Spleen (tissue), 7 donors: ENCODE data around the gene NELFA.

Source experiments
- POLR2AphosphoS5 ChIP-seq, 3 donors: sonication (generic); formaldehyde crosslinking; IDR thresholded peaks; one replicate each; pipeline ENCODE4 v1.5.1; 2017; ENCODE audit warnings: antibody characterized with exemption in 3 of 3
- TF ChIP-seq, protein P1 (sequence below), 11 experiments: fragments of 200-600 bp in 7 of 11; fragments of 450-650 bp in 4 of 11; sonication (generic) in 4 of 11; IDR thresholded peaks in 8 of 11; conservative IDR thresholded peaks in 3 of 11; 1 replicate in 7 of 11; 2 replicates in 4 of 11; pipeline versions ENCODE4 v1.4.0 to v1.8.0; 2016 to 2021; ENCODE audit warnings: antibody characterized with exemption in 11 of 11, inconsistent platforms in 4 of 11, mild to moderate bottlenecking in 1 of 11
- donor health status: DM: no; HTN: no; CAD: no; lungs with moderate emphysema.
- donor health status: DM: no; HTN: no; CAD: no.
- donor health status: DM: no; HTN: no; CAD: no.

- TF ChIP-seq, protein P1, sequence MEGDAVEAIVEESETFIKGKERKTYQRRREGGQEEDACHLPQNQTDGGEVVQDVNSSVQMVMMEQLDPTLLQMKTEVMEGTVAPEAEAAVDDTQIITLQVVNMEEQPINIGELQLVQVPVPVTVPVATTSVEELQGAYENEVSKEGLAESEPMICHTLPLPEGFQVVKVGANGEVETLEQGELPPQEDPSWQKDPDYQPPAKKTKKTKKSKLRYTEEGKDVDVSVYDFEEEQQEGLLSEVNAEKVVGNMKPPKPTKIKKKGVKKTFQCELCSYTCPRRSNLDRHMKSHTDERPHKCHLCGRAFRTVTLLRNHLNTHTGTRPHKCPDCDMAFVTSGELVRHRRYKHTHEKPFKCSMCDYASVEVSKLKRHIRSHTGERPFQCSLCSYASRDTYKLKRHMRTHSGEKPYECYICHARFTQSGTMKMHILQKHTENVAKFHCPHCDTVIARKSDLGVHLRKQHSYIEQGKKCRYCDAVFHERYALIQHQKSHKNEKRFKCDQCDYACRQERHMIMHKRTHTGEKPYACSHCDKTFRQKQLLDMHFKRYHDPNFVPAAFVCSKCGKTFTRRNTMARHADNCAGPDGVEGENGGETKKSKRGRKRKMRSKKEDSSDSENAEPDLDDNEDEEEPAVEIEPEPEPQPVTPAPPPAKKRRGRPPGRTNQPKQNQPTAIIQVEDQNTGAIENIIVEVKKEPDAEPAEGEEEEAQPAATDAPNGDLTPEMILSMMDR (IDR thresholded peaks at IDR 0.05 in 8 of 11, conservative IDR thresholded peaks at IDR 0.05 in 3 of 11) = no peak
- no peak for TF ChIP-seq POLR2AphosphoS5 (IDR thresholded peaks at IDR 0.05)
Observed at GRCh38 chr4:2036327-2036726, 27.6 kb upstream of the NELFA start.
